ENCODE data around the gene RANBP9. TPM values are rescaled to one million over a fixed set of nuclear protein-coding genes. Genes with fewer than 3 reads are reported as not detected.

The RANBP9 gene
- total RNA-seq, 1 donor from 2014 or later = 40.4 TPM

GRCh38 chr6:13611715-13612114, 99.9 kb downstream of the RANBP9 start:
- no peaks in the 10 kb centered on the region for H3K27me3 Mint-ChIP-seq
- H3K4me3 Mint-ChIP-seq = no peak overlapping the region
- peaks cover 9% of the 10 kb centered on the region for H3K36me3 Mint-ChIP-seq
- H3K27ac Mint-ChIP-seq = peak overlapping the region; percentile 13
- no peak for DNase-seq (ENCODE audit: extremely low spot score, unreplicated experiment)
- peaks cover 30% of the 10 kb centered on the region for H3K4me1 Mint-ChIP-seq (ENCODE audit: unreplicated experiment)
- no peaks in the 10 kb centered on the region for H3K9me3 Mint-ChIP-seq
- TF ChIP-seq CTCF (conservative IDR thresholded peaks at IDR 0.05) = no peak

GRCh38 chr6:13605634-13606033, 106.0 kb downstream of the RANBP9 start:
- Mint-ChIP-seq H3K27me3 (no peaks in the 10 kb centered on the region), H3K36me3 (peaks cover 23% of the 10 kb centered on the region), H3K4me1 (ENCODE audit: unreplicated experiment) (no peaks in the 10 kb centered on the region), H3K4me3 (no peak overlapping the region), H3K9me3 (no peaks in the 10 kb centered on the region), H3K27ac (no peak overlapping the region)
- no peak for DNase-seq (ENCODE audit: extremely low spot score, unreplicated experiment)
- TF ChIP-seq CTCF (conservative IDR thresholded peaks at IDR 0.05) = no peak

GRCh38 chr6:13604546-13605416, 106.9 kb downstream of the RANBP9 start:
- no peak for TF ChIP-seq CTCF (conservative IDR thresholded peaks at IDR 0.05)
- Mint-ChIP-seq H3K27me3 (no peaks in the 10 kb centered on the region), H3K36me3 (peaks cover 26% of the 10 kb centered on the region), H3K4me3 (no peak overlapping the region), H3K27ac (no peak overlapping the region), H3K4me1 (ENCODE audit: unreplicated experiment) (no peaks in the 10 kb centered on the region), H3K9me3 (no peaks in the 10 kb centered on the region)
- no peak for DNase-seq (ENCODE audit: extremely low spot score, unreplicated experiment)

- H3K27ac Mint-ChIP-seq = no peak overlapping the region
- no peak overlapping the region for H3K4me3 Mint-ChIP-seq
- no peaks in the 10 kb centered on the region for H3K4me1 Mint-ChIP-seq (ENCODE audit: unreplicated experiment)
- no peaks in the 10 kb centered on the region for H3K9me3 Mint-ChIP-seq
- H3K27me3 Mint-ChIP-seq = no peaks in the 10 kb centered on the region
- no peak for DNase-seq (ENCODE audit: extremely low spot score, unreplicated experiment)
- peaks cover 30% of the 10 kb centered on the region for H3K36me3 Mint-ChIP-seq
- no peak for TF ChIP-seq CTCF (conservative IDR thresholded peaks at IDR 0.05)
These were observed 107.5 kb downstream of the RANBP9 start for GRCh38 chr6:13604135-13604534.

GRCh38 chr6:13600036-13600435, 111.6 kb downstream of the RANBP9 start:
- Mint-ChIP-seq H3K27me3 (no peaks in the 10 kb centered on the region), H3K4me1 (ENCODE audit: unreplicated experiment) (peaks cover 4% of the 10 kb centered on the region), H3K4me3 (no peak overlapping the region), H3K27ac (peak overlapping the region; percentile 33), H3K36me3 (peaks cover 27% of the 10 kb centered on the region), H3K9me3 (no peaks in the 10 kb centered on the region)
- TF ChIP-seq CTCF (conservative IDR thresholded peaks at IDR 0.05) = no peak
- no peak for DNase-seq (ENCODE audit: extremely low spot score, unreplicated experiment)
